NCI-H2171 treated with DMSO at 0.1 percent for 48 hours (cell line): ENCODE measurements around the gene HSDL1.

Source experiments
- DNase-seq: peaks from one replicate; lab custom pipeline; 2025; lab: John Stamatoyannopoulos, UW

HSDL1 gene

GRCh38 chr16:84081446-84081989 is 63.5 kb downstream of the HSDL1 start:
- no peak for DNase-seq

GRCh38 chr16:84080813-84081212 is 64.2 kb downstream of the HSDL1 start:
- no peak for DNase-seq

GRCh38 chr16:84080378-84080777 is 64.6 kb downstream of the HSDL1 start:
- DNase-seq, result no peak

- no peak for DNase-seq
Measured at GRCh38 chr16:84079664-84080063, 65.3 kb downstream of the HSDL1 start.

- DNase-seq, result no peak
Measured at GRCh38 chr16:84075376-84075775, 69.6 kb downstream of the HSDL1 start.

- DNase-seq, result no peak
Measured at GRCh38 chr16:84074721-84075120, 70.3 kb downstream of the HSDL1 start.
